Dedifferentiated amniotic fluid mesenchymal stem cell (primary cell): ENCODE results near the gene MEIS3.

Experiments used
- DNase-seq: peaks from one replicate; pipeline ENCODE4 v3.0.0-alpha.2; 2016; ENCODE audit errors: extremely low spot score

Gene MEIS3

GRCh38 chr19:47362321-47362720 is 57.0 kb downstream of the MEIS3 start:
- no peak for DNase-seq

- no peak for DNase-seq
Observed at GRCh38 chr19:47358936-47359335, 60.4 kb downstream of the MEIS3 start.

- DNase-seq = no peak
Observed at GRCh38 chr19:47357788-47358680, 61.3 kb downstream of the MEIS3 start.

- no peak for DNase-seq
Observed at GRCh38 chr19:47356900-47357299, 62.4 kb downstream of the MEIS3 start.

- no peak for DNase-seq
Observed at GRCh38 chr19:47353307-47353712, 66.0 kb downstream of the MEIS3 start.
